ENCODE results near the gene EYA2.

DNA sequence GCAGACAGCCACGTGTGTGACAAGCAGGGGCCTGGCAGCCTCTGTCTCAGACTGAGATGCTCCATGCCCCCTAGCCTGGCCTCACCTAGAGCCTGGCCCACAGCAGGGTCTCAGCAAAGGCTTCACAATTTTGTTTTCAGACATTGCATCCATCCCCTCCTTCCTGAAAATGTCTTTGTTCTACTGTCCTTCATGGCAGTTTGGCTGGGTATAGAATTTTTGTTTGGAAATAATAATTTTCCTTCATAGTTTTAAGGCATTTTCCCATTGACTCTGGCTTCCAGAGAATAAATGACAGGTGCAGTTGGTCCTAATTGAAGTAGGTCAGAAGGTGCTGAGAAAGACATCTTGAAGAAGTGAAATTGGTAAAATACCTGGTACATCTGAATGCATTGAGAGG lies 216.2 kb downstream of the EYA2 start:
- TF ChIP-seq, protein P1, sequence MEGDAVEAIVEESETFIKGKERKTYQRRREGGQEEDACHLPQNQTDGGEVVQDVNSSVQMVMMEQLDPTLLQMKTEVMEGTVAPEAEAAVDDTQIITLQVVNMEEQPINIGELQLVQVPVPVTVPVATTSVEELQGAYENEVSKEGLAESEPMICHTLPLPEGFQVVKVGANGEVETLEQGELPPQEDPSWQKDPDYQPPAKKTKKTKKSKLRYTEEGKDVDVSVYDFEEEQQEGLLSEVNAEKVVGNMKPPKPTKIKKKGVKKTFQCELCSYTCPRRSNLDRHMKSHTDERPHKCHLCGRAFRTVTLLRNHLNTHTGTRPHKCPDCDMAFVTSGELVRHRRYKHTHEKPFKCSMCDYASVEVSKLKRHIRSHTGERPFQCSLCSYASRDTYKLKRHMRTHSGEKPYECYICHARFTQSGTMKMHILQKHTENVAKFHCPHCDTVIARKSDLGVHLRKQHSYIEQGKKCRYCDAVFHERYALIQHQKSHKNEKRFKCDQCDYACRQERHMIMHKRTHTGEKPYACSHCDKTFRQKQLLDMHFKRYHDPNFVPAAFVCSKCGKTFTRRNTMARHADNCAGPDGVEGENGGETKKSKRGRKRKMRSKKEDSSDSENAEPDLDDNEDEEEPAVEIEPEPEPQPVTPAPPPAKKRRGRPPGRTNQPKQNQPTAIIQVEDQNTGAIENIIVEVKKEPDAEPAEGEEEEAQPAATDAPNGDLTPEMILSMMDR (IDR thresholded peaks at IDR 0.05) = no peak
- TF ChIP-seq POLR2A (IDR thresholded peaks at IDR 0.05) = no peak
